Large intestine (tissue), 3 donors: ENCODE measurements around the gene CDIPT. TPM values are rescaled to one million over a fixed set of nuclear protein-coding genes. Genes with fewer than 3 reads are reported as not detected.
A peak's percentile ranks its signal among the peaks of the same experiment; 100 is the strongest.
"Not testable (repeated sequence)": the region's sequence is repeated elsewhere in the genome, so short reads cannot be mapped to it uniquely, and the experiment has no call there.

ENCODE experiments used
- DNase-seq, 2 donors: peaks; one replicate each; pipeline versions ENCODE4 v3.0.0 to v3.0.0-alpha.2; 2013
- H3K27ac ChIP-seq: one replicate; pipeline ENCODE4 v1.5.1; 2013; ENCODE audit warnings: low read length
- H3K27me3 ChIP-seq: 2 replicates; pipeline ENCODE4 v1.6.1; 2013; ENCODE audit warnings: low read length; ENCODE audit not compliant: control insufficient read depth, insufficient read depth
- H3K36me3 ChIP-seq: 2 replicates; pipeline ENCODE4 v1.6.1; 2013; ENCODE audit warnings: low read length; ENCODE audit not compliant: control insufficient read depth, insufficient read depth
- H3K4me1 ChIP-seq: one replicate; pipeline ENCODE4 v1.6.1; 2013; ENCODE audit warnings: low read length; ENCODE audit not compliant: control insufficient read depth, insufficient read depth
- H3K4me3 ChIP-seq: one replicate; pipeline ENCODE4 v1.5.1; 2013; ENCODE audit warnings: low read length
- H3K9me3 ChIP-seq: one replicate; pipeline ENCODE4 v1.6.1; 2013; ENCODE audit warnings: mild to moderate bottlenecking, low read depth, low read length, moderate library complexity; ENCODE audit not compliant: control insufficient read depth
- WGBS: methylation state at CpG from one replicate; pipeline ENCODE4 v1.1.5; 2013; ENCODE audit warnings: low lambda C conversion rate; ENCODE audit not compliant: insufficient coverage; 5-methylcytosine and 5-hydroxymethylcytosine counted together
- polyA plus RNA-seq: library from polyadenylated mRNA; unstranded; fragments of 120-200 nt; gene quantifications from one replicate; pipeline ENCODE4 v1.2.1, GENCODE V29; 2013

CDIPT gene
- polyA plus RNA-seq, 1 donor: 68.7 TPM

GRCh38 chr16:29835926-29836325 lies 27.1 kb downstream of the CDIPT start:
- Histone ChIP-seq H3K4me1 (peaks cover 6% of the 10 kb centered on the region), H3K27me3 (no peaks in the 10 kb centered on the region), H3K36me3 (peaks cover 80% of the 10 kb centered on the region), H3K27ac (no peak overlapping the region), H3K4me3 (no peak overlapping the region), H3K9me3 (no peaks in the 10 kb centered on the region)
- no CpG with 5 or more reads among the region's 7 CpGs for WGBS
- DNase-seq: no peak

DNA sequence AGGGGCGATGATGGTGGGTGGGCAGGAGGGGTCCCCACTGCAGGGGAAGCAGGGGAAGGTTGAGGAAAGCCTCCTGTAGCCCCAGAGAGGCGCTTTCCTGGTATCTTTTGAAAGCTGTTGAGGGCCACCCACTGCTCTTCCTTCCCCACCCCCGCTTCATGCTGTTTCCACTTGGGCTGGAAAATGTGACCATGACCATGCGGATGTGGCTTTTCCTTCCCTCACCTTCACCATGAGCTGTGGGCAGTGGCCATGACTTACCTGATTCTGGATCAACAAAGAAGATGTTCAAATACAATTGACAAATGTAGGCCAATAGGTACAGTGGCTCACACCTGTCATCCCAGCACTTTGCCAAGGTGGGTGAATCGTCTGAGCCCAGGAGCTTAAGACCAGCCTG lies 28.9 kb downstream of the CDIPT start:
- H3K4me3 ChIP-seq: no peak overlapping the region
- H3K9me3 ChIP-seq: no peaks in the 10 kb centered on the region
- DNase-seq: no peak
- H3K27ac ChIP-seq: no peak overlapping the region
- peaks cover 22% of the 10 kb centered on the region for H3K4me1 ChIP-seq
- peaks cover 65% of the 10 kb centered on the region for H3K36me3 ChIP-seq
- no CpG with 5 or more reads among the region's 5 CpGs for WGBS
- H3K27me3 ChIP-seq: no peaks in the 10 kb centered on the region

DNA sequence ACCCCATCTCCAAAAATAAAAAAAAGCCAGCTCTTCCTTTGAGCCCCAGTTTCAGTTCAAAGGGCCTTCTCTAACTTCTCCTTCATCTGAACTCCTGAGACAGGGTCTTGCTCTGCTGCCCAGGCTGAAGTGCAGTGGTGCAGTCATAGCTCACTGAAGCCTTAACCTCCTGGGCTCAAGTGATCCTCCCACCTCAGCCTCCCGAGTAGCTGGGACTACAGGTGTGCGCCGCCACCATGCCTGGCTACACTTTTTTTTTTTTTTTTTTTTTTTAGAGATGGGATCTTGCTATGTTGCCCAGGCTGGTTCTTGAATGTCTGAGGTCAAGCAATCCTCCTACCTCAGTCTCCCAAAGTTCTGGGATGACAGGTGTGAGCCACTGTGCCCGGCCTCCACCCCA lies 29.8 kb downstream of the CDIPT start:
- H3K4me3 ChIP-seq, H3K27me3 ChIP-seq, DNase-seq, H3K27ac ChIP-seq, H3K9me3 ChIP-seq: not testable (repeated sequence)
- no CpG with 5 or more reads among the region's 4 CpGs for WGBS
- Histone ChIP-seq H3K36me3 (peaks cover 58% of the 10 kb centered on the region), H3K4me1 (peaks cover 30% of the 10 kb centered on the region)

DNA sequence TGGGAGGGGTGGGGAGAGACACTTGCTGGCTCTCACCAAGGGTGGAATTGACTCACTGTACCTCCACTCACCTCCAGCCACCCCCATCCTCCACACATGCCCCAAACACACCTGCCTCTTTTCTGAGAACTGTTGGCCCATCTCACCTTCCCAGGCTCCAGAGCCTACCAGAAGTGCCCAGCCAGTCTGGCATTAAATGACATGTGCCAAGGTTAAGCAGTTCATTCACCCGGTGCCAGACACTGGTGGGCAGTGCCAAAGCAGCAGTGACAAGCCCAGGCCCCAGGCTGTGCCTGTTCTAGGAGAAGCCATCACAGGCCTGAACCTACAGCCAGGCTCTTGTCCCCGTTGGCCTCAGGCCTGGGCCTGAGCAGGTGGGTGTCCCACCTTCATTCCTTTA lies 31.5 kb downstream of the CDIPT start:
- WGBS: no CpG with 5 or more reads among the region's 2 CpGs
- Histone ChIP-seq H3K27ac (no peak overlapping the region), H3K36me3 (peaks cover 44% of the 10 kb centered on the region), H3K27me3 (no peaks in the 10 kb centered on the region), H3K4me3 (no peak overlapping the region), H3K4me1 (peaks cover 39% of the 10 kb centered on the region), H3K9me3 (no peaks in the 10 kb centered on the region)
- no peak for DNase-seq

DNA sequence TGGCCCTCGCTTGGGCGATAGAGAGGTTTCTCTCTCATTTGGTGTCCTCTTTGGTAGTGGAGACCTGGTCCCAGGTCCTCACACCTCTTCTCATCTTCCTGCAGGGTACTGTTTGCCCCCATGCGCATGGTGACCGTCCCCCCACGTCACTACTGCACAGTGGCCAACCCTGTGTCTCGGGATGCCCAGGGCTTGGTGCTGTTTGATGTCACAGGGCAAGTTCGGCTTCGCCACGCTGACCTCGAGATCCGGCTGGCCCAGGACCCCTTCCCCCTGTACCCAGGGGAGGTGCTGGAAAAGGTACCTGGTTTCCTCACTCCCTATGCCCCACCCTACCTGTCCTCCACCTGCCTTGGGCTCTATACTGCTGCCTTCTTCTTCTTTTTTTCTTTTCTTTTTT lies 32.3 kb downstream of the CDIPT start:
- H3K4me3 ChIP-seq: no peak overlapping the region
- H3K36me3 ChIP-seq: peaks cover 39% of the 10 kb centered on the region
- DNase-seq: no peak
- H3K27me3 ChIP-seq: no peaks in the 10 kb centered on the region
- H3K4me1 ChIP-seq: peaks cover 46% of the 10 kb centered on the region
- H3K27ac ChIP-seq: peak overlapping the region; percentile 94
- WGBS: no CpG with 5 or more reads among the region's 11 CpGs
- H3K9me3 ChIP-seq: no peaks in the 10 kb centered on the region

- DNase-seq: no peak
- H3K4me1 ChIP-seq: peaks cover 85% of the 10 kb centered on the region
- H3K27ac ChIP-seq: peak overlapping the region; percentile 72
- H3K4me3 ChIP-seq: no peak overlapping the region
- H3K27me3 ChIP-seq: no peaks in the 10 kb centered on the region
- no CpG with 5 or more reads among the region's 8 CpGs for WGBS
- H3K9me3 ChIP-seq: no peaks in the 10 kb centered on the region
- peaks cover 5% of the 10 kb centered on the region for H3K36me3 ChIP-seq
Observed at GRCh38 chr16:29826342-29826695, 36.7 kb downstream of the CDIPT start.

- Histone ChIP-seq H3K27me3 (no peaks in the 10 kb centered on the region), H3K27ac (peak overlapping the region; percentile 72), H3K36me3 (no peaks in the 10 kb centered on the region), H3K4me3 (no peak overlapping the region), H3K9me3 (no peaks in the 10 kb centered on the region), H3K4me1 (peaks cover 80% of the 10 kb centered on the region)
- peak in 1 of 2 donors; percentile 79 for DNase-seq
- WGBS: no CpG with 5 or more reads among the region's 10 CpGs
Observed at GRCh38 chr16:29825145-29826044, 37.6 kb downstream of the CDIPT start.

- Histone ChIP-seq H3K36me3 (peaks cover 1% of the 10 kb centered on the region), H3K4me3 (no peak overlapping the region), H3K9me3 (no peaks in the 10 kb centered on the region), H3K4me1 (peaks cover 77% of the 10 kb centered on the region), H3K27ac (peak overlapping the region; percentile 72), H3K27me3 (no peaks in the 10 kb centered on the region)
- 8% methylated on average over 2 of the region's 7 CpGs for WGBS
- DNase-seq: peak in 1 of 2 donors; percentile 60
Observed at GRCh38 chr16:29824589-29825144, 38.4 kb downstream of the CDIPT start.

DNA sequence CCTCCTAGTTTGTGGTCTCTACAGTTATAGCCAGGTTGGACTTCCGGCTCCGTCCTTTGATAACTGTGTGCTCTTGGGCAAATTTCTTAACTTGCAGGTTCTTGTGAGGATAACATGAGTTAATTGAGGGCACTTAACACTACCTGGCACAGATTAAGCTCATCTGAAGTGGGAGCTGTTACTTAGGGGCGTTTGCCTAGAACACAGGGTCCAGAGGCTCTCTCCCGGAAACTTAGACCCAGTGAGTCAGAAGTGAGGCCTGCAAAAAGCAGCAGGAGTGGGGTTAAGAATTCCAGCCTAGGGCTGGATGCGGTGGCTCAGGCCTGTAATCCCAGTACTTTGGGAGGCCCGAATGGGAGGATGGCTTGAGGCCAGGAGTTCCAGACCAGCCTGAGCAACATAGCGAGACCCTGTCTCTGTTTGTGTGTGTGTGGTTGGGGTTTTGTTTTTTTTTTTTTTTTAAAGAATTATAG lies 41.3 kb downstream of the CDIPT start:
- Histone ChIP-seq H3K36me3 (peaks cover 19% of the 10 kb centered on the region), H3K27me3 (no peaks in the 10 kb centered on the region), H3K4me1 (peaks cover 68% of the 10 kb centered on the region), H3K4me3 (peak overlapping the region; percentile 65), H3K9me3 (no peaks in the 10 kb centered on the region), H3K27ac (peak overlapping the region; percentile 94)
- peak; percentile 72 to 82 for DNase-seq
- WGBS: no CpG with 5 or more reads among the region's 7 CpGs

- peaks cover 64% of the 10 kb centered on the region for H3K4me1 ChIP-seq
- no CpG with 5 or more reads among the region's 11 CpGs for WGBS
- DNase-seq: peak in 1 of 2 donors; percentile 69
Observed at GRCh38 chr16:29820730-29821642, 42.0 kb downstream of the CDIPT start.

More at GRCh38 chr16:29820730-29821642, 42.0 kb downstream of the CDIPT start:
- H3K27ac ChIP-seq: peak overlapping the region; percentile 94
- H3K27me3 ChIP-seq: no peaks in the 10 kb centered on the region
- peaks cover 19% of the 10 kb centered on the region for H3K36me3 ChIP-seq
- H3K4me3 ChIP-seq: peak overlapping the region; percentile 65
- no peaks in the 10 kb centered on the region for H3K9me3 ChIP-seq
